Islet precursor cell (in vitro differentiated cells): Measurements from ENCODE around the gene TMSB4X.
"Not testable (repeated sequence)": the region's sequence is repeated elsewhere in the genome, so short reads cannot be mapped to it uniquely, and the experiment has no call there.

Experiments
- DNase-seq: peaks from one replicate; pipeline ENCODE4 v3.0.0-alpha.2; 2018

TMSB4X gene

GRCh38 chrX:12976819-12977732 is 2.2 kb downstream of the TMSB4X start:
- DNase-seq, result not testable (repeated sequence)

GRCh38 chrX:12977761-12978204 is 2.9 kb downstream of the TMSB4X start:
- no peak for DNase-seq

DNA sequence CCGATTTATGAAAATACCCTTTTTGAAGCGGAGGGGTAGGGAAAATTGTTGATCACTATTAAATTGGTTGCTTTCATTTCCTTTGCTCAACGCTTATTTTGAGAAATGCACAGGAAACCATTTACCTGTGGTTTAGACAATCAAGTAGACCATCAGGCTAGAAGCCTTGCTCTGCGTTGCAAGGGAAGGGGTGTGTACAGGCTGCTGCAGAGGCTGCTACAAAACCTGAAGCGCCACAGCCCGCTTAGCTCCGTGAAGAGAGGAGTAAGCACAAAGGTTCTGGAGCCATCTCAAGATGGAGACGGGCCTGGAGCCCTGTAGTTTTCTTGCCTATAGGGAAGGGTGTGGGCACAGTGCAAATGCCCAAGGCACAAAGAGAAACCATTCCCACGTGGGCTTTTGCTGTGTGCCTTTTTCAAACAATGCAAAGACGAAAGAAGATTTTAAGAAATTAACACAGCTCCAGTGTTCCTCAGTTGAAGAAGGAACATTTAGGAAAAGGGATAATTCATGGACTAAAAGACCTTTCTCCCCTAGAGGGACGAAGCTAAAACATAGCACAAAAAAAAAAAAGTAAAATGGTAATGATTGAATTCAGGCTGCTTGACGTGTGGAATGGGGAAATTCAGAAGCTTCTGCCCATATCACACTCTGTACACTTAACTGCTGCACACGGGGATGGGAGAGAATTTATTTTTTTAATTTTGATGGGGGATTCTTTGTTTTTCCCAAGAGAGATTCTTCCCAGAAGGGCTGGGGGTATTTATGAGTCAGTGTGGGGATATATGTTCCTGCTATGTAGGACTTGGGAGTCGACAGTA is 3.5 kb downstream of the TMSB4X start:
- DNase-seq, result peak; percentile 94

GRCh38 chrX:12979026-12979607 is 4.2 kb downstream of the TMSB4X start:
- DNase-seq, result no peak

DNA sequence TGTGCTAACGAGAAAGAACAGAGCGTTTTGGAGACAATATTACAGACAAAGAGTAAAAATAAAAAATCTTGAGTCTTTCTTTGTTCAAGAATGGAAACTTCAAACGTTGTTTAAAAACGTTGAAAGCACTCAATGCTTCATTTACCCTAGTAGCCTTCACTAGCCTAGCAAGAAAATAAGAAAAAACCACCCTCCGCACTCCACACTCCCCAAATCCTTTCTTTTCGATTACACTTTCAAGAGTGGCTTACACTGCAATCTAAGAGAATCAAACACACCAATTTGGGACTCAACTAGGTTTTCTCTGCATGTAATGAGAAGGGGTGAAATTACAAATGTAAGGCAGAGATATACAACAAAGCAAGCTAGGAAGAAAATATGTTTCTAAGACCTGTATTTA is 4.7 kb downstream of the TMSB4X start:
- no peak for DNase-seq

GRCh38 chrX:12980039-12980438 is 5.1 kb downstream of the TMSB4X start:
- not testable (repeated sequence) for DNase-seq

DNA sequence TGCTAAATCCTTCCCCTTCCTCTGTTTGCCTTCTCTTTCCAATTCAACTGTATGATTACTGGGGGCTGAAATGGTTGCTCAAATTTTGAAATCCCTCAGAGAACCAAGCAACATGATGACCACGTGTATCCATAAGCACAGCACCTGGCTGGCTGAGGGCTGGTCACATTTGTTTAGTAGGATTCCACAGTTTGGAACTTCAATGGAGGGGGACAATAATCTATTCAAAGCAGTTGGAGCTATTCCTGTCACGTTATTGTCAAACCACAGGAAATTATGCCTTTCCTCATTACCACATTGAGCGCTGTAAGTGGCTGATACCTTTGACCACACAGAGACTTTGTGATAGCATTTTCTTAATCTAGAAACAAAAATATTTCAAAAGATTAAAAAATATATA is 7.0 kb downstream of the TMSB4X start:
- DNase-seq, result no peak

GRCh38 chrX:12984603-12985319 is 9.9 kb downstream of the TMSB4X start:
- DNase-seq, result no peak

GRCh38 chrX:12985331-12985730 is 10.4 kb downstream of the TMSB4X start:
- DNase-seq, result no peak

GRCh38 chrX:12986164-12986779 is 11.4 kb downstream of the TMSB4X start:
- no peak for DNase-seq

- no peak for DNase-seq
These were observed 12.0 kb downstream of the TMSB4X start for GRCh38 chrX:12986886-12987285.

- DNase-seq, result no peak
These were observed 12.4 kb downstream of the TMSB4X start for GRCh38 chrX:12987340-12987739.

- DNase-seq, result no peak
These were observed 13.1 kb downstream of the TMSB4X start for GRCh38 chrX:12987900-12988594.

- peak; percentile 65 for DNase-seq
These were observed 13.9 kb downstream of the TMSB4X start for GRCh38 chrX:12988797-12989196.

DNA sequence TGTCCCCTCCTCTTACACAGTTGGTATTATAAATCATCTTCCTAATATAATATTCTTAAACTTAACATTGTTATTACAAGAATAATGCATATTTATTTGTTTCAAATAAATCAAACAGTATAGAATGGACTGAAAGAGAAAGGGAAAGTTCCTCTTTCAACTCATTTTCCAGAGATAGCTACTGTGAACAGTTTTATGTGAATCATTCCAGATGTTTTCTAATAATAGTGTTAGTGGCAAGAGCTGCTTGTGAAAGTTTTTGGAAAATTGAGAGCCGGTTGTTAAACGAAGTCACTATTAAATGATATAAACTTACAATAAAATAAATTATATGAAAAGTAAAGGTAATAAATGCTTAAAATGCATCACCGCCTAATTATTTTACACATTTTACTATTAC is 14.6 kb downstream of the TMSB4X start:
- no peak for DNase-seq

DNA sequence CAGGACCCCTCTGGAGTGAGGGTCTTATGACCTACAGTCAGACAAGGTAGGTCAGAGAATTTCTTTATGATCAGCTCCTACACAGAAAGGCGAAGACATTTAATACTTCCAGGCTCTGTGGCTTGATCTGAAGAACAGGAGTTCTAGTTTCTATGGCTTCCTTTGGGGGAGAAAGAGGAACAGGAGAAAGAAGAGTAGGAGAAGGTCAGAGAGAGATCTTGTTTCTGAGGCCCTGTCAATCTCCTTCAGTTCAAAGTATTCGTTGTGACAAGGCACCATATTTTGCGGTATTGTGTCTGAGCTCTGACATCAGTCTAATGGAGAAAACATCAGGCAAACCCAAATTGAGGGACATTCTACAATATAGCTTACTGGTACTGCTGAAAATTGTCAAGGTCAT is 16.7 kb downstream of the TMSB4X start:
- DNase-seq, result no peak

- no peak for DNase-seq
These were observed 17.7 kb downstream of the TMSB4X start for GRCh38 chrX:12992544-12993118.

- no peak for DNase-seq
These were observed 18.9 kb downstream of the TMSB4X start for GRCh38 chrX:12993826-12994225.

- DNase-seq, result no peak
These were observed 19.4 kb downstream of the TMSB4X start for GRCh38 chrX:12994321-12994720.

DNA sequence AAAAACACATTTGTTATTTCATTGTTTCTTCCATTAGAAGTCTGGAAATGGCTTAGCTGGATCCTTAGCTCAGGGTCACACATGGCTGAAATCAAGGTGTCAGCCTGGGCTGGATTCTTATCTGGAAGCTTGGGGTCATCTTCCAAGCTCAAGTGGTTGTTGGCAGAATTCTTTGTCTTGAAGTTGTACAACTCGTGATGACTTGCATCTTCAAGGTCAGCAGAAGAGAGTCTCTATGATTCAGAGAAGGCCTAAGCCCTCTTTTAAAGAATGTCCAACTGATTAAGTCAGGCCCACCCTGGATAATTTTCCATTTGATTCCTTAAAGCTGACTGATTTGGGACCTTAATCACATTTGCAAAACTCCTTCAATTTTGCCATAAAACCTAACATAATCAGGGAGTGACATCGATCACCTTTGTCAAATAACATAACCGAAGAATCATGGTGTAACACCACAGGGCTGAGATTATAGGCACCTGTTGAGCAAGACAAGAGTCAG is 22.1 kb downstream of the TMSB4X start:
- no peak for DNase-seq
